DOHH2 (cell line): ENCODE data around the gene CD99.

Experiments
- EZH2phosphoT487 ChIP-seq: fragments of 200-600 bp; sonication (generic); IDR thresholded peaks from 2 replicates; pipeline ENCODE4 v1.6.1; 2017; ENCODE audit warnings: borderline replicate concordance, mild to moderate bottlenecking, antibody characterized with exemption, low read length, moderate library complexity, mixed read lengths
- TF ChIP-seq, protein P1 (sequence below): fragments of 200-600 bp; sonication (generic); IDR thresholded peaks from one replicate; pipeline ENCODE4 v1.5.1; 2014; ENCODE audit warnings: antibody characterized with exemption, mild to moderate bottlenecking, low read depth, low read length; ENCODE audit not compliant: poor library complexity, severe bottlenecking

GRCh38 chrX:2677764-2678163 is 13.3 kb upstream of the CD99 start:
- TF ChIP-seq, protein P1, sequence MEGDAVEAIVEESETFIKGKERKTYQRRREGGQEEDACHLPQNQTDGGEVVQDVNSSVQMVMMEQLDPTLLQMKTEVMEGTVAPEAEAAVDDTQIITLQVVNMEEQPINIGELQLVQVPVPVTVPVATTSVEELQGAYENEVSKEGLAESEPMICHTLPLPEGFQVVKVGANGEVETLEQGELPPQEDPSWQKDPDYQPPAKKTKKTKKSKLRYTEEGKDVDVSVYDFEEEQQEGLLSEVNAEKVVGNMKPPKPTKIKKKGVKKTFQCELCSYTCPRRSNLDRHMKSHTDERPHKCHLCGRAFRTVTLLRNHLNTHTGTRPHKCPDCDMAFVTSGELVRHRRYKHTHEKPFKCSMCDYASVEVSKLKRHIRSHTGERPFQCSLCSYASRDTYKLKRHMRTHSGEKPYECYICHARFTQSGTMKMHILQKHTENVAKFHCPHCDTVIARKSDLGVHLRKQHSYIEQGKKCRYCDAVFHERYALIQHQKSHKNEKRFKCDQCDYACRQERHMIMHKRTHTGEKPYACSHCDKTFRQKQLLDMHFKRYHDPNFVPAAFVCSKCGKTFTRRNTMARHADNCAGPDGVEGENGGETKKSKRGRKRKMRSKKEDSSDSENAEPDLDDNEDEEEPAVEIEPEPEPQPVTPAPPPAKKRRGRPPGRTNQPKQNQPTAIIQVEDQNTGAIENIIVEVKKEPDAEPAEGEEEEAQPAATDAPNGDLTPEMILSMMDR = no peak
- no peak for TF ChIP-seq EZH2phosphoT487
